ENCODE measurements around the gene ITGAE.

Gene ITGAE

GRCh38 chr17:3818786-3819185 is 17.8 kb upstream of the ITGAE start:
- no peak for DNase-seq (ENCODE audit: low spot score)

- no peak for DNase-seq (ENCODE audit: low spot score)
These were observed 17.0 kb upstream of the ITGAE start for GRCh38 chr17:3817851-3818605.

DNA sequence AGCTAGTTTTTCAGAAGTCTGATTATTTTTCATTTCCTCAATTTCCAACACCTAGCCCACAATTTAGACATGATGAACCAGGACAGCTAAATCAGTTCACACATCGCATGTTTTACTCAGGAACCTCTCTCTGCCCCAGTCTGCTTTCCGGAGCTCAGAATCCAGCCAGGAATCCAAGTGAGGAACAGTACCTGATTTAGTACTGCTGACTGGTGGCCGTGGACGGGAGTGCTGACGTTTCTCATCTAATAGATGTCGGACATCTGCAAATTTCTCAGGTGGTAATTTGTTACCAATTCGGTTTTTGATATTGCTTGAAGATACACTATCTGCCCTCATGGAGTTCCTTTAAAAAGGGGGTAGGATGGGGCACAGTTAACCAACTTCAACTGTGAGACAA is 14.9 kb upstream of the ITGAE start:
- DNase-seq (ENCODE audit: low spot score): no peak

- DNase-seq (ENCODE audit: low spot score): no peak
These were observed 14.1 kb upstream of the ITGAE start for GRCh38 chr17:3815122-3815521.

GRCh38 chr17:3814361-3814760 is 13.4 kb upstream of the ITGAE start:
- no peak for DNase-seq (ENCODE audit: low spot score)

- no peak for DNase-seq (ENCODE audit: low spot score)
These were observed 12.2 kb upstream of the ITGAE start for GRCh38 chr17:3813171-3813570.

- no peak for DNase-seq (ENCODE audit: low spot score)
These were observed 11.8 kb upstream of the ITGAE start for GRCh38 chr17:3812771-3813170.

DNA sequence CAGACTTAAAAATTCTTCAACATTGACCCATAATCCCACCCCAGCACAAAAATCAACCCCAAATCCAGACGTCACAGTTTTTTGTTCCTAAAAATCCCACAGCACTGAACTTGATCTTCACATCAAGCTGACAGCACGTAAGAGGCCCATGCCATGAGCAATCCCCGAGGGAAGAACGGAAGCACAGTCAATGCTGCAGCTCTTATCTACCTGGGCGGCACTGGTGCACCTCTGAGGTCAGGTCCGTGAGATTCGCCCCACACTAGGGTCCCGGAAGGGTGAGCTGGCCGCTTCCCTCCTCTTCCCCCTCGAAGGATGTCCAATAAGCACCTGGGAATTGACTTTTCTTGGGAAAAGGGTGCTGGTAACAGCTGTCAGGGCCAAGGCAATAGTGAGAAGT is 11.3 kb upstream of the ITGAE start:
- DNase-seq (ENCODE audit: low spot score): no peak

DNA sequence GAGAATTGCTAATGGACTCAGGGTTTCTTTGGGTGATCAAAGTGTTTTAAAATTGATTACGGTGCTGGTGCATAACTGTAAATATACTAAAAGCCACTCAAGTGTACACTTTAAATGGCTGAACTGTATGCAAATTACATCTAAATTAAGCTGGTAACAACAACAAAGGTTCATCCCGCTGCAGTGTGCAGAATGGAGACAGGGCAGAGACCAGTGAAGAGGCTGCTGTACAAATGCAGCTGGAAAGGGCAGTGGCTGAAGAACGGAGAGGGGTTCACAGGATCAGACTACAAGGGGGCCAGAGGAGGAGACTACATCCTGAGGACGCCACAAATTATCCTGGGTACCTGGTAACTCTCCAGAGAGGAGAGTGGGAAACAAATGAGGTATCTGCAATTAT is 9.0 kb upstream of the ITGAE start:
- DNase-seq (ENCODE audit: low spot score): no peak

DNA sequence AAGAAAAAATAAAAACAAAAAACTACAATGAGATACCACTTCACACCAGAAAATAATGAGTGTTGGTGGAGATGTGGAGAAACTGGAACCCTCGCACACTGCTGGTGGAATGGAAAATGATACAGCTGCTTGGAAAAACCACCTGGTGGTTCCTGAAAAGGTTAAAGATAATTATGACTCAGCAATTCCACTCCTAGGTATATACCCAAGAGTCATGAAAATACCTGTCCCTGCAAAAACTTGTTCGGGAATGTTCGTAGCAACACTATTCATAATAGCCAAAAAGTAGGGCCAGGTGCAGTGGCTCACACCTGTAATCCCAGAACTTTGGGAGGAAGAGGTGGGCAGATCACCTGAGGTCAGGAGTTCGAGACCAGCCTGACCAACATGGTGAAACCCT is 8.1 kb upstream of the ITGAE start:
- no peak for DNase-seq (ENCODE audit: low spot score)

DNA sequence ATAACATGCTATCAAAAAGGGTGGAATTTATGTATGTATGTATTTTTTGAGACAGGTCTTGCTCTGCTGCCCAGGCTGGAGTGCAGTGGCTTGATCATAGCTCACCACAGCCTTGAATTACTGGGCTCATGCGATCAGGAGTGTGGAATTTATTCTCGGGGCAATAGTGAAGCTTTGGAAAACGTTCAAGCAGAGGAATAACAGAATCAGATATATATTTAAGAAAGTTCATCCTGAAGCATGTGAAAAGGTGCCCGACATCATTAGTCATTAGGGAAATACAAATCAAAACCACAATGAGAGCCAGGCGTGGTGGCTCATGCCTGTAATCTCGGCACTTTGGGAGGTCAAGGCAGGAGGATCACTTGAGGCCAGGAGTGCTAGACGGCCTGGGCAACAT is 7.7 kb upstream of the ITGAE start:
- DNase-seq (ENCODE audit: low spot score): no peak

GRCh38 chr17:3805581-3805980 is 4.6 kb upstream of the ITGAE start:
- no peak for DNase-seq (ENCODE audit: low spot score)

DNA sequence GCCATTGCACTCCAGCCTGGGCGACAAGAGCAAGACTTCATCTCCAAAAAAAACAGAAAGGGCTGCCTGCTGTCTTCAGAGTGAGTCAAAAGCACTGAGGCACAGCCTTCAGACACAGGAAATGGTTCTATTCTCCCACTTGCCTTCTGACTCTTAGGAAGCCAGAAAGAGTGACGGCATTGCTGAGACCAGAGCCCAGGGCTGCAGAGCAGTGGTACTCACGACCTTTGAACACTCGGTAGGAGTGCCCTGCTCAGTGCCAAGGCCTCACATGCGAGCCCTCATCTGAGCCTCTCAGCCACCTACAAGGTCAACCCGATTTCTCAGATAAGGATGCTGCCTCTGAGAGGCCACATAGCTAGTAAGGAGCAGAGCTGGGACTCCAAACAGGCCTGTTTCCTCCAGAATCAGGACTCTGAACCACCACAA is 3.5 kb upstream of the ITGAE start:
- no peak for DNase-seq (ENCODE audit: low spot score)

DNA sequence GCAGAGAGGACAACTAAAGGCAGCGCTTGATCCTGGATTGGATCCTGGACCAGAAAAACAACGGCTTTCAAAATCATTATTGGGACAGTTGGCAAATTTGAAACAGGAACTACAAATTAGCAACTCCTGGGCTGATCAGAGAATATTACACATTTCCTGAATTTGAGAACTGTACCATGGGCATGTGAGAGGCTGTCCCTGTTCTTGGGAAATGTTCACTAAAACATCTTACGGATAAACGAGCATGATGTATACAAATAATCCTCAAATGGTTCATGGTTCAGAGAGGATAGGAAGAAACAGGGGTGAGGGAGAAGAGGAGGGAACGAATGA is 2.3 kb upstream of the ITGAE start:
- no peak for DNase-seq (ENCODE audit: low spot score)

DNA sequence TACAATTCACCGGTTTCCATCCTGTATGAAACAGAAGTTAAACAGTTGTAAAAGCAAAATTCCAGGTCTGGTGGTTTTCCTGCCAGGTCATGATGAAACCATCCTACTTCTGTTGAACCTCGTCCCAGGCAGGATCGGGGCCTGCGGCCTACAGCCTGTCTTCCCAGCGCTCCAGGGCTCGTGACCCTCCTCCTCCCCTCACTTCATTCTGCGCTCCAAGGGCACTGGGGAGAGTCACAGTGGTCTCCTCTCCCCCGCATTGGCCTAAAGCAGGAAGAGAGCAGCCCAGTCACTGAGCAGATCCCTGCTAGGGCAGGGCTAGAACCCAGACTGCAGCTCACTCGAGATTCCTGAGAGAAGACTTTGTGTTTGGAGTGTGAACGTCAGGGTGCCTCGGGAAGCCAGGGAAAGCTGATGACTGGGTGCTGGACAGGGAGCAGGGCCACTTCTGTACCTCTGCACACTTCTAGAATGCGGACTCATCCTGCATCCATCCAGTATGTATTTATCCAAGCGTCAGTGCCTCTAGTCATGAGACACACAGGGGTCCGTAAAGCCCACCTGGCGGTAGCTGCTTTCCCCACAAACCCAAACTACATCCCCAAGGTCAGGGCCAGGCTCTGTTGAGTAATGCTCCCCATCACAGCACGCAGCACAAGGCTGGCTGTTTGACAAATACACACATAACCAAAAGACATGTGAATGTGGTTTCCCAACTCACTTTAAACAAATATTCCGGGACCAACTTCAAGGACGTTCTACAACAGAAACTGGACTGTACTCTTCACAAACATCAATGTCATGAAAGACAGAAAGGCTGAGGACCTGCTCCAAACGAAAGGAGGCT is 1.7 kb upstream of the ITGAE start:
- DNase-seq (ENCODE audit: low spot score): no peak

DNA sequence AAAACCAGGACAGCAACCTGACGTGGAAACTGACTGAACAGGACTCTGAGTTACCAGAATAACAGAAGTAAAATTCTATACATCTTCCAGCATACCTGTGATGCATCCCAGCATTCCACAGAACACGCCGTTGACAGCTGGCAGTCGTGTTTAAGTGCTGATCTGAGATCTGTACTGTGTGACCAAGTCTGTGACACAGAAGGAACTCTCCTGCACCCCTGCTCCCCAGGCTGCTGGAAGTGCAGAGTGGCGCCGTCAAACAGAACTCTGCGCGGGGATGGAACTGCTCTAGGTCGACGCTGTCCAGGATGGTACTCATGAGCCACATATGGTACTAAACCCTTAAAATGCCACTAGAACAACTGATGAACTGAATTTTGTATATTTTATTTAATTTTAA is 804 bp upstream of the ITGAE start:
- DNase-seq (ENCODE audit: low spot score): no peak

DNA sequence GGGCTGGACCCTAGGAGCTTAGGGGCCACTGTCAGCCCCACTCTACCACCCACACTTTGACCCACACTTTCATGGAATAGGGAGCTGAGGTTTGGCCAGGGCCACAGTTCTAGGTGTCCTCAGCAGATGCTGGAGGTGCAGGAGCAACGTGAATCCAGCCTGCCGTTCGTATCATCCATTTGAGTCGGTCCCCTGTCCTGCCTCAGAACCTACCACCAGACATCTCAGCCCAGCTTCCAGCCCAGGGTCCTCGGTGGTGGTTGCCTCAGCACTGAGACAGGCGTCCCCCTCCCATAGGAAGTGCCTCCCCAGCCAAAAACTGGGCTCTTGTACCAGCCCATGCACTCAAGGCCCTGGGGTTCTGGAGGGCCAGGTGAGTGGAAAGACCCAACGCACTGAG is 359 bp upstream of the ITGAE start:
- no peak for DNase-seq (ENCODE audit: low spot score)

- DNase-seq (ENCODE audit: low spot score): no peak
These were observed 1.6 kb downstream of the ITGAE start for GRCh38 chr17:3799181-3799945.

- DNase-seq (ENCODE audit: low spot score): no peak
These were observed 2.5 kb downstream of the ITGAE start for GRCh38 chr17:3798273-3799180.

GRCh38 chr17:3796822-3797170 is 4.2 kb downstream of the ITGAE start:
- no peak for DNase-seq (ENCODE audit: low spot score)

- no peak for DNase-seq (ENCODE audit: low spot score)
These were observed 4.7 kb downstream of the ITGAE start for GRCh38 chr17:3796110-3796821.

Data from LoVo (cell line).